Body of pancreas (tissue), 4 donors: ENCODE measurements around the gene SRGAP2. TPM values are rescaled to one million over a fixed set of nuclear protein-coding genes. Genes with fewer than 3 reads are reported as not detected.
A peak's percentile ranks its signal among the peaks of the same experiment; 100 is the strongest.
"Not testable (repeated sequence)": the region's sequence is repeated elsewhere in the genome, so short reads cannot be mapped to it uniquely, and the experiment has no call there.

Source experiments
- ATAC-seq: fragments of 150-250 bp; one replicate; pipeline ENCODE4 v1.9.1; 2016
- DNase-seq, 4 donors: peaks; one replicate each; pipeline ENCODE4 v3.0.0-alpha.2; 2019
- H3K27ac ChIP-seq, 4 donors: fragments of 200-600 bp; sonication (generic); 1 replicate in 3 of 4; 2 replicates in 1 of 4; pipeline versions ENCODE4 v1.5.1 to v1.6.1; 2016 to 2019; ENCODE audit warnings: mild to moderate bottlenecking in 1 of 4, mixed read lengths in 1 of 4, moderate library complexity in 1 of 4
- H3K27me3 ChIP-seq, 2 donors: fragments of 200-600 bp; sonication (generic); one replicate each; pipeline ENCODE4 v1.6.0; 2016; ENCODE audit warnings: mild to moderate bottlenecking in 1 of 2
- H3K36me3 ChIP-seq, 2 donors: fragments of 200-600 bp; sonication (generic); replicated peaks in 1 of 2; 2 replicates each; pipeline ENCODE4 v1.5.1; 2016; ENCODE audit warnings: low read depth in 2 of 2; ENCODE audit not compliant: insufficient read depth in 1 of 2
- H3K4me1 ChIP-seq: fragments of 200-600 bp; sonication (generic); one replicate; pipeline ENCODE4 v1.6.0; 2016
- H3K4me3 ChIP-seq, 2 donors: fragments of 200-600 bp; sonication (generic); 1 replicate in 1 of 2; 2 replicates in 1 of 2; pipeline ENCODE4 v1.5.1; 2016 to 2019
- H3K9me3 ChIP-seq, 3 donors: fragments of 200-600 bp; sonication (generic); 1 replicate in 2 of 3; 2 replicates in 1 of 3; pipeline ENCODE4 v1.5.1; 2016
- WGBS, 2 donors: methylation state at CpG; one replicate each; pipeline ENCODE4 v1.1.5; 2017; 5-methylcytosine and 5-hydroxymethylcytosine counted together
- intact Hi-C: fragments of 100-400 bp; cut with DNase I; formaldehyde crosslinking; loops from one replicate; pipeline ENCODE4 v1.15.1; 2023
- total RNA-seq, 2 donors: library from RNA; depleted of rRNA; stranded (reverse); fragments of >200 nt; gene quantifications; one replicate each; pipeline ENCODE4 v1.1.0, GENCODE V29; 2016

SRGAP2 gene
- total RNA-seq, 2 donors from 2014 or later: 10.2 to 23.6 TPM

GRCh38 chr1:206210802-206211201 lies 7.5 kb downstream of the SRGAP2 start:
- H3K9me3 ChIP-seq, ATAC-seq, H3K27me3 ChIP-seq, H3K36me3 ChIP-seq, H3K4me3 ChIP-seq, H3K4me1 ChIP-seq, intact Hi-C loops, H3K27ac ChIP-seq: not testable (repeated sequence)
- WGBS, 2 donors: no CpG with 5 or more reads among the region's 1 CpG
- DNase-seq: peak in 1 of 4 donors; percentile 7

DNA sequence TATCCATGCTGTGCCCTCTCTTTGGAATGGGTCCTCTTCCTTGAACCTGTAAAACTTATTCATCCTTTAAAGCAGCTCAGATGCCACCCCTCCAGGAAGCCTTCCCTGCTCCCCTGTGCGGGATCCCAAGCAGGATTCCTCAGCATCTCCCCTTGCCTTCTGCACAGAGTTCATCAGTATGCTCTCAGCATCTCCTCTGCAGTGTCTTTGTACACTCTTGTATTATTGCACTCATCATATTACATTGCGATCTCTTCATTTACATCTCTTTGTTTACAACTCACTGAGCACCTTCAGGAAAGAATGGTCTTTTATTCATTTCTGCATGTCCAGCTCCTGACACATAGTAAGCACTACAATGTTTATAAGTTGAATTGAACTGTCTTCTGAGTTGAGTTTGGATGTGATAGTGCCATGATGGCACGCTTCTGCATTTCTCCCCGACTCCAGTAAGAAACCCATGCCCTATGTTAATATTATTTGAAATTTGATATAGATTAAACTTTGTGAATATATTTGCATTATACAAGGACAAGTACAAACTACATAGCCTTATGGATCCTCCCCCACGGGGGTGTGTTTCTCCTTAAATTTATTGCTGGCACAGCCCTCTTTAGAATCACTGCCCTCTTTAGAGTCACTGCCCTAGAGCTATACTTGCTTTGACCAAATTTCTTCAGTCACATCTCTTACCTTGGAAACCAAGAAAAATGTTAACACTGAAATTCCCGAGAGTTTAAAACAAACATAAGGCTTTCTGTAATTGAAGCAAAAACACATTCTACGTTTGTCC lies 12.5 kb downstream of the SRGAP2 start:
- WGBS, 2 donors: 60 to 94% methylated on average over 2 to 4 of the region's 7 CpGs
- H3K27ac ChIP-seq, H3K9me3 ChIP-seq, intact Hi-C loops, ATAC-seq, H3K4me1 ChIP-seq, H3K36me3 ChIP-seq, H3K27me3 ChIP-seq, DNase-seq, H3K4me3 ChIP-seq: not testable (repeated sequence)

DNA sequence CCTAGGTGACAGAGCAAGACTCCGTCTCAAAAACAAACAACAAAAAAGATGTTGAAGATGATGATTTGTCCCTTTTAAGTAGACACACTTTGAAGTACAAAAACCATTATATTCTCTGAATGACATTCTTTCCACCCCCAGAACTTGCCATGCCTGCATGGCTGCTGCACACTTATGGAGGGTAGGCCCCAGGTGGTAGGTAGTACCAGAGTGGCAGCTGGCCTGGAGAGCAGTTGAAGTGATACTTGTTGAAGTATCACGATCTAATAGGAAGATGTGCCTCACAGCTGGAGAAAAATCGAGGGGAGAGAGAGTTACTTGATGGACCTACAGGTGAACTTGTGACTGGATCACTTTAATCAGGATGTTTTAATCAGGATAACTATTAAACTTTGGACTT lies 14.9 kb downstream of the SRGAP2 start:
- H3K4me3 ChIP-seq, H3K27ac ChIP-seq, H3K27me3 ChIP-seq, H3K9me3 ChIP-seq, DNase-seq, intact Hi-C loops, H3K4me1 ChIP-seq, ATAC-seq, H3K36me3 ChIP-seq: not testable (repeated sequence)
- 70% methylated on average over 2 of the region's 3 CpGs; no CpG with 5 or more reads in 1 of the 2 donors for whole genome bisulfite sequencing, 2 donors

DNA sequence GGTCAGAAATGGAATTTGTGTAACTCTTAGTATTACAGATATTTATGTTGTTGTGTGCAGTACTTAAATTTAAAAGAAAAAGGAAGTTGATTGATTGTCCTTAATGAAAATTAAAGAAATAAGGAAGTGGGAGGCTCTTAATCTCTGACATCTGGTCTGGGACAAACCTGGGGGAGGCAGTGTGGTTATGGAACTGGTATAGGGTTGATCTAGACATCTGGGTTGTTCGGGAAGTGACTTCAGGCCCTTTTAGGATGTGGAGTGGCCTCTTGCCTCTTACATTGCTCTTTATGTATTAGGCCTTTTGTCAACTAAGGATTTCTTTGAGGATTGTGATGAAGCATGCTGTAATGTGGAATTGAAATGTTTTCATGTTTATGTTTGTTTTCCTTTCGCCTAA lies 15.4 kb downstream of the SRGAP2 start:
- ATAC-seq, H3K4me3 ChIP-seq, H3K9me3 ChIP-seq, DNase-seq, H3K27me3 ChIP-seq, H3K4me1 ChIP-seq, H3K27ac ChIP-seq, intact Hi-C loops, H3K36me3 ChIP-seq: not testable (repeated sequence)
- no CpG with 5 or more reads among the region's 2 CpGs for WGBS, 2 donors

DNA sequence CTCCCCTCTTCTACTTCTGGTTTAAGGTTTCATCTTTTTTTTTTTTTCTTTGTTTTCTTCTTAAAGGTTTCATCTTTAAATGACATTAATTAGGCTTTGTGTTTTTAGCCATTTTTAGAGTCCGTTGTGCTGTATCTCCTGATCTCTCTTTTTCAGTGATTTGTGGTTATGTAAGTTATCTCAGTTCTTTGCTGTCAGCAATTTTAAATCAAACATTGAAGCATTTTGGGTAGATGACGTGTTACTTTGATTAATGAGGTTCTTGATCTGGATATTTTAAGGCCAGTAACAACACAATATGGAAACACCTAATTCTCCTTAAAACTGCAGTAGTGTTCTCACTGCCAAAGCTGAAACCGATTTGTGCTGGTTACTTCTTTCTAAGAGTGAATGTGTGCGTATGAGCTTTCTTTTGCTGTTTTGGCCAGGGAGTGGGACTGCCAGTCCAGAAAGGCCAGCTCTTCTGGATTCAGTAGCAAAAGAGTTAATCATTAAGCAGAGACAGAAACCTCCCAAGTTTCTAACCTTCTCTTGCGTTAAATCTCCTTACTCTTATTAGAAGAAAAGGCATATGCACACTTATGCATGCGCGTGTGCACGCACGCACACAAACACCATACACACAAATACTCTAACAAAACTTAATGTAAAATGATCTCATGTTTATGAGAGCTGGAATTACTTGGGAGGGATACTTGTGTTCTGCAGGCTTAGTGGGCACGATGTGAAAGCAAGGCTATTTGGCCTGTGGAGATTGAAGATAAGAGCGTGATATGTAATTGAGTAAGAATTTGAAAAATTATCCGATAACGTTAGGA lies 16.4 kb downstream of the SRGAP2 start:
- H3K4me3 ChIP-seq, intact Hi-C loops, H3K36me3 ChIP-seq, H3K9me3 ChIP-seq, H3K27me3 ChIP-seq, H3K4me1 ChIP-seq, DNase-seq: not testable (repeated sequence)
- peak overlapping the region in 3 of 4 donors; percentile 19 to 69 (median 57) for H3K27ac ChIP-seq
- 19 to 42% methylated on average over 4 to 5 of the region's 13 CpGs for WGBS, 2 donors
- peak; percentile 79 for ATAC-seq

DNA sequence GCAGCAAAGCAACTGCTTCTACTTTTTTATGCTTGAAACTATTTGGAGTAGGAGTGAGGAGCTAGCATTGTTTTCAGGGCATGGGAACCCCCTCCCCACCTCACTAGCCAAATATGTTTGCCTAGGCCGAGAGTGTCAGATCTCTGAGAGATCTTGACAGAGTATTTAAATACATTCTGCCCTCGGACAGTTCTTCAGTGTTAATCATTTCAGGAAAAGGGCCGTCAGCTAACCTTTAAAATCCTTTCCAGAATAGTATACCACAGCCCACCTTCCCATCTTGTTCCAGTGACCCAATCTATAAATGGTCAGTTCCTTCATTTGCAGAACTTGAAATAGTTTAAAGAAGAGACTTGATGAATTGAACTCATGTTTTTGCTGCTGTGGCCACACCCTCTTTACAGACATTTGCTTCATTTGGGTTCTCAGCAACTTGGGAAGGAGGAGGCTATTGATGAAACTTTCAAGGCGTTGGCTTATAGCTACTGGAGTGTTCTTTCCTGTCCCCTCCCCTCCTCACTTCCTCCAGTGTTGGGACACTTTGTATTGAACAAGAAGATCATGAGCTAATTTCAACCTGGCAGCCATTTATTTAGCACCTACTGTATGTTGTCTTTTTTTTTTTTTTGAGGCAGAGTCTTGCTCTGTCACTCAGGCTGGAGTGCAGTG lies 17.1 kb downstream of the SRGAP2 start:
- H3K27me3 ChIP-seq, H3K4me1 ChIP-seq, H3K4me3 ChIP-seq, intact Hi-C loops, H3K36me3 ChIP-seq, H3K9me3 ChIP-seq: not testable (repeated sequence)
- DNase-seq (peak in 1 of 4 donors; percentile 4), ATAC-seq (peak; percentile 6)
- WGBS, 2 donors: 41 to 58% methylated on average over 4 of the region's 4 CpGs
- peak overlapping the region in 3 of 4 donors; percentile 19 to 69 (median 57) for H3K27ac ChIP-seq

DNA sequence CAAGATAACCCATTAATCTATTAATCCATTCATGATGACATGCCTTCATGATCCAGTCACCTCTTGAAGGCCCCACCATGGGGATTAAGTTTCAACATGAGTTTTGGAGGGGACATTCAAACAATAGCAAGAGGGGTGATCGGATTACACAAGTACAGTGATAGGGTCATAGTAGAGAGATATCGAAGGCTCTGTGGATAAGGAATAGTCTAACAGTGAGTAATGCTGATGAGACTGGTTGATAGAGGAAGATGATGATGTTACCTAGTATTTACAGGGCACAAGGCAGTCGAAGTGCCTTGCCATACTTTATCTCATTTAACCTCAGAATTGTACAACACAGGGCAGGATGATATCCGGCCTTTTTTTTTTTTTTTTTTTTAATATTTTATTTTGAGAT lies 18.2 kb downstream of the SRGAP2 start:
- H3K27ac ChIP-seq, H3K4me3 ChIP-seq, H3K36me3 ChIP-seq, DNase-seq, H3K4me1 ChIP-seq, H3K27me3 ChIP-seq, ATAC-seq, H3K9me3 ChIP-seq, intact Hi-C loops: not testable (repeated sequence)
- no CpG with 5 or more reads among the region's 4 CpGs for WGBS, 2 donors

DNA sequence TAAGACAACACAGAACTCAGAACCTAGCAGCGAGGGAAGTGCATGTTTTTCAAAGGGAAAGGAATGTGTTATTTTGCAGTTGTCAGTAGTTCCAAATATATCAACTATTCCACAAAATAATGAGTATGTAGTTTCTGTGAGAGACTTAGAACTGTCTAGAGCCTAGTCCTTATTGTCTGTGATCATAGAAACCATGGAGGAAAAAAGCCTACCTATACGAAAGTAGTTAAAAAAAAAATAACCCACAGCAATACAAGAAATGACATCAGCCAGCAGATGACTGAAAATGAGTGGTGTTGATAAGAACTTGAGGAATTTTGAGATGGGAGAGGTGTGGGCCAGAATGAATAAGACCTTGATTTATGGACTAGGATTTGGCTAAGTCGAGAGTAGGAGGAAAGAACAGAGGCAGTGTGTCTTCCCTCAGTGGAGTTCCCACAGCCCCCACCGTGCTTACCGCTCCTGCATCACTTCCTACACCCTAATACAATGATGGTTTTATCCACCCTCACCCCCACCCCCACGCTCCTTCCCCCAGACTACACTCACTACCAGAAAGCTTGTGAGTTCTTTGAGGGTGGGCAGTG lies 20.9 kb downstream of the SRGAP2 start:
- H3K4me1 ChIP-seq, H3K9me3 ChIP-seq, H3K27me3 ChIP-seq, ATAC-seq, DNase-seq, H3K27ac ChIP-seq, H3K4me3 ChIP-seq, H3K36me3 ChIP-seq, intact Hi-C loops: not testable (repeated sequence)
- WGBS, 2 donors: 79 to 86% methylated on average over 2 of the region's 6 CpGs

DNA sequence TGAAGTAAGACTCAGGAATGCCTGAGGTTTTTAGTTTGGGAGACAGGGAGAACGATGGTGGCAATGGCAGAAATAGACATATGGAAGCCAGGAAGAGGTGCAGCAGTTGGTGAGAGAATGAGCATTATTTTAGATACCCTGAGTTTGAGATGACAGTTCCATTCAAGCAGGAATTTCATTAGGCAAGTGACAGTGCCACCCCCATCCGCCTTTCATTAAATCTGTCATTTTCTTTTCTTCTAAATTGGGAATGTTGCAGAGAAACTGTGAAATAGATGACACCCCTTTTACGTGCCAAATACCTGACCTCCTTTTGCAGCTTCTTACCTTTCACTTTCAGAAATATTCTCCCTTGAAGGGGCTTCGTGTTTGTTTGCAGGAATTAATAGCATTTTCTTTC lies 22.0 kb downstream of the SRGAP2 start:
- H3K27me3 ChIP-seq, ATAC-seq, H3K4me1 ChIP-seq, H3K9me3 ChIP-seq, H3K27ac ChIP-seq, DNase-seq, H3K36me3 ChIP-seq, H3K4me3 ChIP-seq, intact Hi-C loops: not testable (repeated sequence)
- WGBS, 2 donors: 81 to 85% methylated on average over 4 of the region's 4 CpGs

DNA sequence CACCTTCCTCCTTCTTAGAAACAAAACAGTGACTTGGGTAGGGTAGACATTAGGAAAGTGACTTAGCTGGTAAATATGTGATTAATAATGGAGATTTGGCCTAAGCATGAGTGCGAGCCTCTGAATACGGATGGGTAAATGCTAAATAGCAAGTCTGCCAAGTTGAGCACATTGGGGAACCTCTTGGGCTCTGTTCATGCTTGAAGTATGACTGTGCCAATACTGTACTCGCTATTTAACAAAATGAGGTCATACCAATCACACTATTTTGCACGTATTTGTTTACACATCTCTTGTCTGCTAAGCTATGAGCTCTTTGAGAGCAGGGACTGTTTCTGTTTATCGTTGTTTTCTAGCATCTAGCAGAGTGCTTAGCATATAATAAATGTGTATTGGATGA lies 23.5 kb downstream of the SRGAP2 start:
- H3K27me3 ChIP-seq, H3K27ac ChIP-seq, ATAC-seq, H3K9me3 ChIP-seq, H3K4me3 ChIP-seq, DNase-seq, H3K36me3 ChIP-seq, intact Hi-C loops, H3K4me1 ChIP-seq: not testable (repeated sequence)
- WGBS, 2 donors: 69% methylated on average over 5 of the region's 5 CpGs; no CpG with 5 or more reads in 1 of the 2 donors

- H3K36me3 ChIP-seq, intact Hi-C loops, ATAC-seq, H3K4me3 ChIP-seq, DNase-seq, H3K27ac ChIP-seq, H3K9me3 ChIP-seq, H3K27me3 ChIP-seq, H3K4me1 ChIP-seq: not testable (repeated sequence)
- WGBS, 2 donors: 77 to 80% methylated on average over 1 to 2 of the region's 2 CpGs
Observed at GRCh38 chr1:206229286-206229685, 25.9 kb downstream of the SRGAP2 start.
